Endodermal cell (in vitro differentiated cells): ENCODE results near the gene PACS1. TPM values are rescaled to one million over a fixed set of nuclear protein-coding genes. Genes with fewer than 3 reads are reported as not detected.

Experiments used
- DNase-seq: peaks from one replicate; pipeline ENCODE4 v3.0.0-alpha.2; 2017
- H3K27ac ChIP-seq: 2 replicates; pipeline ENCODE4 v1.5.1; 2013; ENCODE audit warnings: mild to moderate bottlenecking, low read depth, low read length, moderate library complexity
- H3K27me3 ChIP-seq: 2 replicates; pipeline ENCODE4 v1.6.1; 2013; ENCODE audit warnings: mild to moderate bottlenecking, low read length, moderate library complexity; ENCODE audit not compliant: insufficient read depth, control insufficient read depth, poor library complexity, severe bottlenecking
- H3K36me3 ChIP-seq: 2 replicates; pipeline ENCODE4 v1.7.0; 2013; ENCODE audit warnings: mild to moderate bottlenecking, low read length, moderate library complexity; ENCODE audit not compliant: control insufficient read depth, insufficient read depth
- H3K4me1 ChIP-seq: one replicate; pipeline ENCODE4 v1.7.0; 2013; ENCODE audit warnings: low read length; ENCODE audit not compliant: control insufficient read depth, insufficient read depth
- H3K4me3 ChIP-seq: 2 replicates; pipeline ENCODE4 v1.5.1; 2013; ENCODE audit warnings: mild to moderate bottlenecking, low read length, moderate library complexity
- H3K9ac ChIP-seq: 2 replicates; pipeline ENCODE4 v1.6.1; 2013; ENCODE audit warnings: mild to moderate bottlenecking, low read length, moderate library complexity; ENCODE audit not compliant: poor library complexity, severe bottlenecking; ENCODE audit errors: extremely low read depth
- H3K9me3 ChIP-seq: 2 replicates; pipeline ENCODE4 v1.6.1; 2013; ENCODE audit warnings: mild to moderate bottlenecking, low read length, moderate library complexity; ENCODE audit not compliant: control insufficient read depth
- H3K27ac Mint-ChIP-seq: 2 replicates; pipeline ENCODE4 v1.8.0; 2020; ENCODE audit warnings: mixed read lengths
- H3K27me3 Mint-ChIP-seq: 2 replicates; pipeline ENCODE4 v1.8.0; 2021; ENCODE audit warnings: mild to moderate bottlenecking, mixed read lengths; ENCODE audit not compliant: insufficient read depth
- H3K36me3 Mint-ChIP-seq: 2 replicates; pipeline ENCODE4 v1.8.0; 2020; ENCODE audit warnings: low read depth, mixed read lengths
- H3K4me1 Mint-ChIP-seq: 2 replicates; pipeline ENCODE4 v1.8.0; 2020; ENCODE audit warnings: mixed read lengths
- H3K4me3 Mint-ChIP-seq: 2 replicates; pipeline ENCODE4 v1.8.0; 2020; ENCODE audit warnings: mild to moderate bottlenecking, moderate library complexity, mixed read lengths
- H3K9me3 Mint-ChIP-seq: 2 replicates; pipeline ENCODE4 v1.8.0; 2020; ENCODE audit warnings: mild to moderate bottlenecking, mixed read lengths
- WGBS, 2 experiments: methylation state at CpG; one replicate each; pipeline versions ENCODE4 v1.1.5 to v1.1.7; 2013; ENCODE audit warnings: missing lambda C conversion rate in 2 of 2, mixed read lengths in 1 of 2; ENCODE audit not compliant: insufficient coverage in 1 of 2, insufficient read length in 1 of 2; 5-methylcytosine and 5-hydroxymethylcytosine counted together
- total RNA-seq, 2 donors: library from RNA; stranded (reverse); fragmentation: NEBNext Ultra II Directional in 1 of 2; extraction: Animal tissue kit (Norgen Biotek cat#: 25700) in 1 of 2; gene quantifications; 2 replicates in 1 of 2; 3 replicates in 1 of 2; pipeline ENCODE4 v1.2.1, GENCODE V29; 2021
- TF ChIP-seq, protein P1 (sequence below): fragments of 200-600 bp; sonication (generic); conservative IDR thresholded peaks from 2 replicates; pipeline ENCODE4 v1.5.0; 2021; ENCODE audit warnings: antibody characterized with exemption, mild to moderate bottlenecking

Gene PACS1
- total RNA-seq, 2 donors from 2014 or later: 67.0 to 67.1 TPM

- Mint-ChIP-seq H3K27me3 (no peaks in the 10 kb centered on the region), H3K4me1 (no peaks in the 10 kb centered on the region), H3K36me3 (no peaks in the 10 kb centered on the region), H3K4me3 (no peak overlapping the region), H3K27ac (no peak overlapping the region), H3K9me3 (no peaks in the 10 kb centered on the region)
- H3K9me3 ChIP-seq: no peaks in the 10 kb centered on the region
- no peak overlapping the region for H3K27ac ChIP-seq
- H3K4me3 ChIP-seq: no peak overlapping the region
- no peaks in the 10 kb centered on the region for H3K27me3 ChIP-seq
- DNase-seq: no peak
- WGBS, 2 experiments: 91 to 94% methylated on average over 6 to 7 of the region's 7 CpGs
- H3K36me3 ChIP-seq: no peaks in the 10 kb centered on the region
- H3K4me1 ChIP-seq: no peaks in the 10 kb centered on the region
- H3K9ac ChIP-seq: no peak overlapping the region
- TF ChIP-seq, protein P1, sequence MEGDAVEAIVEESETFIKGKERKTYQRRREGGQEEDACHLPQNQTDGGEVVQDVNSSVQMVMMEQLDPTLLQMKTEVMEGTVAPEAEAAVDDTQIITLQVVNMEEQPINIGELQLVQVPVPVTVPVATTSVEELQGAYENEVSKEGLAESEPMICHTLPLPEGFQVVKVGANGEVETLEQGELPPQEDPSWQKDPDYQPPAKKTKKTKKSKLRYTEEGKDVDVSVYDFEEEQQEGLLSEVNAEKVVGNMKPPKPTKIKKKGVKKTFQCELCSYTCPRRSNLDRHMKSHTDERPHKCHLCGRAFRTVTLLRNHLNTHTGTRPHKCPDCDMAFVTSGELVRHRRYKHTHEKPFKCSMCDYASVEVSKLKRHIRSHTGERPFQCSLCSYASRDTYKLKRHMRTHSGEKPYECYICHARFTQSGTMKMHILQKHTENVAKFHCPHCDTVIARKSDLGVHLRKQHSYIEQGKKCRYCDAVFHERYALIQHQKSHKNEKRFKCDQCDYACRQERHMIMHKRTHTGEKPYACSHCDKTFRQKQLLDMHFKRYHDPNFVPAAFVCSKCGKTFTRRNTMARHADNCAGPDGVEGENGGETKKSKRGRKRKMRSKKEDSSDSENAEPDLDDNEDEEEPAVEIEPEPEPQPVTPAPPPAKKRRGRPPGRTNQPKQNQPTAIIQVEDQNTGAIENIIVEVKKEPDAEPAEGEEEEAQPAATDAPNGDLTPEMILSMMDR: no peak
Measured at GRCh38 chr11:66176650-66177049, 106.6 kb downstream of the PACS1 start.

- H3K27ac Mint-ChIP-seq: no peak overlapping the region
- no peaks in the 10 kb centered on the region for H3K4me1 Mint-ChIP-seq
- no peak overlapping the region for H3K9ac ChIP-seq
- H3K36me3 ChIP-seq: no peaks in the 10 kb centered on the region
- no peaks in the 10 kb centered on the region for H3K27me3 ChIP-seq
- TF ChIP-seq, protein P1: no peak
- no peaks in the 10 kb centered on the region for H3K9me3 Mint-ChIP-seq
- H3K4me3 ChIP-seq: no peak overlapping the region
- WGBS, 2 experiments: 95% methylated on average over 2 of the region's 2 CpGs; no CpG with 5 or more reads in 1 of the 2 experiments
- no peaks in the 10 kb centered on the region for H3K36me3 Mint-ChIP-seq
- no peaks in the 10 kb centered on the region for H3K4me1 ChIP-seq
- no peaks in the 10 kb centered on the region for H3K27me3 Mint-ChIP-seq
- DNase-seq: no peak
- H3K27ac ChIP-seq: no peak overlapping the region
- no peaks in the 10 kb centered on the region for H3K9me3 ChIP-seq
- H3K4me3 Mint-ChIP-seq: no peak overlapping the region
Measured at GRCh38 chr11:66178183-66178582, 108.1 kb downstream of the PACS1 start.

DNA sequence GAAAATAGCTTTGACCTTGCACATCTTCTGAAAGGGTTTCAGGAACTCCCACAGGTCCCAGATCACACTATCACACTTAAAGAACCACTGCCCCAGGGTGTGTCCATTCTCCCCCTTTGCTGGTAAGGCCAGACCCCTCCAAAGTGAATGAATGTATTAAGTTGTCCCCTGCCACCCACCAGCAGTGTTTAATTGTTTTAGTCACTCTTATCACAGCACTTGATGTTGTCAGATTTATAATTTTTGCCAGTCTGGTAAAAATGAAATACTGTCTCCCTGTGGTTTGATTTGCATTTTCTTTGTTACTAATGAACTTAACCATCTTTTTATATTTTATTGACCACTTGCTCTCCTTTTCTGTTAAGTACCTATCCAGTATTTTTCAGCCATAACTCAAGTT is 108.8 kb downstream of the PACS1 start:
- Histone ChIP-seq H3K9me3 (no peaks in the 10 kb centered on the region), H3K36me3 (no peaks in the 10 kb centered on the region), H3K4me3 (no peak overlapping the region), H3K4me1 (no peaks in the 10 kb centered on the region), H3K27me3 (no peaks in the 10 kb centered on the region), H3K9ac (no peak overlapping the region), H3K27ac (no peak overlapping the region)
- Mint-ChIP-seq H3K9me3 (no peaks in the 10 kb centered on the region), H3K27me3 (no peaks in the 10 kb centered on the region), H3K36me3 (no peaks in the 10 kb centered on the region), H3K4me3 (no peak overlapping the region), H3K27ac (no peak overlapping the region), H3K4me1 (no peaks in the 10 kb centered on the region)
- no peak for DNase-seq
- TF ChIP-seq, protein P1: no peak
